ENCODE results near the gene CADM3. TPM values are rescaled to one million over a fixed set of nuclear protein-coding genes. Genes with fewer than 3 reads are reported as not detected.

The CADM3 gene, protein sequence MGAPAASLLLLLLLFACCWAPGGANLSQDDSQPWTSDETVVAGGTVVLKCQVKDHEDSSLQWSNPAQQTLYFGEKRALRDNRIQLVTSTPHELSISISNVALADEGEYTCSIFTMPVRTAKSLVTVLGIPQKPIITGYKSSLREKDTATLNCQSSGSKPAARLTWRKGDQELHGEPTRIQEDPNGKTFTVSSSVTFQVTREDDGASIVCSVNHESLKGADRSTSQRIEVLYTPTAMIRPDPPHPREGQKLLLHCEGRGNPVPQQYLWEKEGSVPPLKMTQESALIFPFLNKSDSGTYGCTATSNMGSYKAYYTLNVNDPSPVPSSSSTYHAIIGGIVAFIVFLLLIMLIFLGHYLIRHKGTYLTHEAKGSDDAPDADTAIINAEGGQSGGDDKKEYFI
- 16.1 TPM for total RNA-seq (ENCODE audit: insufficient read depth, low replicate concordance)

- DNase-seq (ENCODE audit: low spot score), result peak; percentile 50
Observed at GRCh38 chr1:159171254-159171687, at the start of gene CADM3. CADM3 (plus strand) TSS chr1:159171615; CDS start chr1:159171766, 151 bp downstream.

DNA sequence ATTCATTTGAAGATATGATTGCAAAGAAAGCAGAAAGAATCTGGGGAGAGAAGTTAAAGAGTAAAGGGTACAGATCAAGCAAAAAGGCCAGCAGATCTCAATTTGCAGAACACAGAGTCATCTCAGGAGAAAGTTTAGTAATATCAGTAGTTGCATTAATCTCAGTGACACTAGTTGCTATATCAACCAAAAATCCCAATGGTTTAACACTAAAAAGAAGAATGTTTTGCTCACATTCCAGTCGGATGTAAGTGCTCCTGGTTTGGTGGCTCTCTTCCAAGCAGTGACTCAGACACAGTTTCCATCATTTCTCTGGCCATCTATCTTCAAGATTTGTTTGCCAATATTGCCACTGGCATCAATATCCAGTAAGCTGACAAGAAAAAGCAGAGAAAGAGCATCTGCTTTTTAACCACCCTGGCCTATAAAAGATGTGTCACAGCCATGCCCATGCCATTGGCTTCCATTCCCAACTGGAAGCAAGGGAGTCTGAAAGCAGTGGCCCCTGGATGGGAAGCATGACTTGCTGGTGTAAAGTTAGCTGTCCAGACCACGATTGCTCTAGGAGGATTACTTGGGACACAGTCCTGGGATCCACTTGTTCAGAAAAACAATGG is 49.3 kb upstream of the CADM3 start:
- DNase-seq (ENCODE audit: low spot score), result no peak

DNA sequence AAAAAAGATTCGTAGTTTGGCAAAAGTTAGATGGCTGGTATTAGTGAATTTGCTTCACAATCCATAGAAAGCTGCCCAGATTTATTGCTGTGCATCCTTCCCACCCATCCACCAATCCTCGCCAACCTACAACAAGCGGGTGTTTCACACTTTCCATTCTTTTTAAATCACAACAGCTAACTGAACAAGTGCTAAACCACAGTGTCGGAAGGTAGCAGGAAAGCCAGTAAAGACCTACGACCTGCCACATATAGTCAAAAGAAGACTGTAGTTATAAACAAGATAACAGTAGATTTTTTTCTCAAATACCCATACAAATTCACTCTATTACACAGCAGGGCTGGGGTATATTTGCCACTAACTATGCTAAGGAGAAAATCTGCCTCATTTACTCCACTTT is 47.8 kb upstream of the CADM3 start:
- DNase-seq (ENCODE audit: low spot score), result no peak

GRCh38 chr1:159132271-159132881 is 39.0 kb upstream of the CADM3 start:
- DNase-seq (ENCODE audit: low spot score), result peak; percentile 69

GRCh38 chr1:159140474-159140873 is 30.9 kb upstream of the CADM3 start:
- no peak for DNase-seq (ENCODE audit: low spot score)

GRCh38 chr1:159141584-159142390 is 29.6 kb upstream of the CADM3 start:
- DNase-seq (ENCODE audit: low spot score), result no peak

- DNase-seq (ENCODE audit: low spot score), result no peak
Observed at GRCh38 chr1:159142391-159142663, 29.1 kb upstream of the CADM3 start.

DNA sequence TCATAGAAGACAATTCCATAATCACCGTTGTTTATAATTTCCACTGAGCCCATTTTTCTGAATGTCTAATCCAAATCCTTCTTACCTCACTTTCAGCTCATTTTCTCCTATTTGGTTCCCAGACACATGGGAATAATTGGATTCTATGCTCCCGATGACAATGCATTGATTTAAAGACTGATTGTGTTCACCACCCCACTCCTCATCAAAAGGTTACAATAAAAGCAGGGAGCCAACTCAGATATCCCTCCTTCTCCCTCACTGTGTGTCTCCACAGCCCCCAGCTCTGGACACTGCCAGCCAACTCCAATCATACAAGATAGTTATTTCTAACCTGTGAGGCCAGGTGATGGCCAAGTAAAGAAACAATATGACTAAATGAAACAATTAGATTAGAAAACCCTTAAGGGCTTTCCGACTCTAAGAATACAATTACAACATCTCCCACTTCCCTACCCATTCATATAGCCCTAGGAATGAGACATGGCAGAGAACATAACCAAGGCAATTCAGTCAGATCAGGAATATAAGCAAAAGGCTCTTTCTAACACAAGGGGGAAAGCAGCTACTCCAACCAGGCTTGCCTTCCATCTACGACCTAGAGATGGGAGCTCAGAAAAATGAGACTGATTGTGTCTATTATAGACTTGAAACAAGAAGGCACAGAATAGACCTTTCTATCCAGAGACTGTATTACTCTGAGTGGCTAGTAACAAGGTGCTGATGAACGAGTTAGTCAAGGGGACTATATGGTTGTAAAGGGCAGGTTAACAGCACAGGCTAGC is 28.5 kb upstream of the CADM3 start:
- DNase-seq (ENCODE audit: low spot score), result no peak

DNA sequence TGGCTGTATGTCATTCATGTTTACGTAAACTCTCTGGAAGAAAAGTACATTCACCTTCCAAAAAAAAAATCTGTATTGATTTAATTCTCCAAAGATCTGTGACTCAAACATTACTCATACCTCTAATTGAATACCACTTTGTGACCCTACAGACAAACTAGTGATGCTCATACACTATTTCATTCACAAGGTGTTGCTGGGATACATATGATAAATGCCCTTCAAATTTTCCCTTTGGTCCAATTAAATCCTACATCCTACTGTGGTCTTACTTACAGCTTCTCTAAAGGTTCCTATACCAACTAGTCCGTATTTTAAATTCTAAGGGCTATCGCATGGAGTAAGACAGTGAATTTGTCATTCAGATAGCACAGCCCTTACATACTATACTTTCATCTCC is 26.8 kb upstream of the CADM3 start:
- DNase-seq (ENCODE audit: low spot score), result no peak

DNA sequence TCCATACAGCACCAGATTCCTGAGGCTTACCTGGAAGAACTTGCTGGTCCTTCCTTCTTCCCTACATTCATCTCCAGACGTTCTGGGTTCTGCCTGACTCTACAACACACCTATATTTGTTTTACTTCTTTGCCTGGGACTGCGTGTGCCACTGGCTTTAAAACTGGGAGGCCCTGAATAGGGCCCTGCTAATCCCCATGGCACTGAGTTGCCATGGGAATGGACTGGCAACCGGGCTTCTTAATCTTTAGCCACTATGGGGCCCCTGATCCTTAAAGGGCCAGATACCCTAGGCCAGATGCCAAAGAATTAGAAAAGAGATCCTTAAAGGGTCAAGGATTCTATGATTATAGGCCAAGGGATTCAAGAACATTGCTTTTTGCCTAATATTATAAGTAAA is 24.4 kb upstream of the CADM3 start:
- DNase-seq (ENCODE audit: low spot score), result no peak

DNA sequence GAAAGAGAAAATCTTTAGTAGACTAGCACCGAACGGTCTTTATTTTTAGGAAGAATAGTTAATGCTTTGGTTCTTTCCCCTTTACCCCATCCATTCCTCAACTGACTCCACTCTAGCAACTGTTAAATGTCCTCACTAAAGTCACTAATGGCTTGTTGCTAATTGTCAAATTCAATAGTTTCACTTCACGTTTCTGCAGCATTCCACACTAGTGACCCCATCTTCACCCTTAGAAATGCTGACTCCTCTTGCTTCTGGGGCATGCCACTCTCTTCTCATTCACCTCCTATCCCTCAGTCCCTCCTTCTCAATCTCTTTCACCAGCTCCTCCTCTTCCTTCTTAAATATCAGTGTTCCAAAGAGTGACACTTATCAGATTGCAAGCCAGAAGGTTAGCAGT is 19.4 kb upstream of the CADM3 start:
- no peak for DNase-seq (ENCODE audit: low spot score)

GRCh38 chr1:159161001-159161718 is 10.3 kb upstream of the CADM3 start:
- DNase-seq (ENCODE audit: low spot score), result peak; percentile 96

DNA sequence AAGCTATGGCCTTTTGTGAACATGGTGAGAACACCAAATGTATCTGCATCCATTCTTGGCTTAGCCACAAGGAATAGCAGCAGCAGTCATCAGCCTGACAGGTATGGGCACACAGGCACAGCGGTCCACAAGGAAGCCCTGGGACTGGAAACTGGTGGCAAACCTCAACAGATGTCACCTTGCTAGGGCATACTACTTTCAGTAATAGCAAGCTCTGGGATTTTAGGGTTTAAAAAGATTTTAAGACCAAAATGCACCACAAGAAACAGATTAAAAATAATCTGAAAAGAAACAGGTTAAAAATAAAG is 9.7 kb upstream of the CADM3 start:
- no peak for DNase-seq (ENCODE audit: low spot score)

DNA sequence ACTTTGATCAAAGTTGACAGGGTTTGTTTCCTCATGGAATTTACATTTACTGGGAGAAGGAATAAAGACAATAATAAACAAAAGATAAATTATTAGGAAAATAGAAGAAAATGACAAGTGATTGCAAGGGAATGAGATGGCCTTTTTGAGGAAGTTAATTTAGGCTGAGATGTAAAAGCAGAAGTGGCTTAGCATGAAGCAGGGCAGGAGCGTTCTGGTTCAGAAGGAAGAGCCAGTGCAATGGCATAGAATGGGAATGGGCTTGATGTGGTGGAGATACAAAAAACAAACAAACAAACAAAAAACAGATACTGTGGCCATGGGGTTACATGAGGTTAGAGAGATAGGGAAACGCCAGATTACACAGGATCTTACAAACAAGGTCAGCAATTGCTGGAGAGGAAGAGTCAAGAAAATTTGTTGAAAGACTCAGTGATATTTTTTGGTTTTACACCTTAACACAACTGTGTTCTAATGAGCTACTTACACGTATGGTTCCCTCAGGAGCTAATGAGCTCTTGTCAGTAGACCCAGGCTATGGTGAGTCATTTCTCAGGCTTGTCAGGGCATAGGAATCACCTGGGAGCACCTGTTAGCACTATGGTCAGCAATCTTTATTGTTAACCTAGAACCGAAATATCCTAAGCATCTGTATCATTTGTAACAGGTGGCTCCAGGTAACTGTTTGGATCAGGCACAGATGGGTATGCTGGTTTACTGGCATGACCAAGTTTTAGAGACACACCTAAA is 8.7 kb upstream of the CADM3 start:
- DNase-seq (ENCODE audit: low spot score), result no peak

- DNase-seq (ENCODE audit: low spot score), result no peak
Observed at GRCh38 chr1:159163614-159164228, 7.7 kb upstream of the CADM3 start.

GRCh38 chr1:159168043-159168442 is 3.4 kb upstream of the CADM3 start:
- DNase-seq (ENCODE audit: low spot score), result no peak

- DNase-seq (ENCODE audit: low spot score), result no peak
Observed at GRCh38 chr1:159170639-159171038, 776 bp upstream of the CADM3 start.

DNA sequence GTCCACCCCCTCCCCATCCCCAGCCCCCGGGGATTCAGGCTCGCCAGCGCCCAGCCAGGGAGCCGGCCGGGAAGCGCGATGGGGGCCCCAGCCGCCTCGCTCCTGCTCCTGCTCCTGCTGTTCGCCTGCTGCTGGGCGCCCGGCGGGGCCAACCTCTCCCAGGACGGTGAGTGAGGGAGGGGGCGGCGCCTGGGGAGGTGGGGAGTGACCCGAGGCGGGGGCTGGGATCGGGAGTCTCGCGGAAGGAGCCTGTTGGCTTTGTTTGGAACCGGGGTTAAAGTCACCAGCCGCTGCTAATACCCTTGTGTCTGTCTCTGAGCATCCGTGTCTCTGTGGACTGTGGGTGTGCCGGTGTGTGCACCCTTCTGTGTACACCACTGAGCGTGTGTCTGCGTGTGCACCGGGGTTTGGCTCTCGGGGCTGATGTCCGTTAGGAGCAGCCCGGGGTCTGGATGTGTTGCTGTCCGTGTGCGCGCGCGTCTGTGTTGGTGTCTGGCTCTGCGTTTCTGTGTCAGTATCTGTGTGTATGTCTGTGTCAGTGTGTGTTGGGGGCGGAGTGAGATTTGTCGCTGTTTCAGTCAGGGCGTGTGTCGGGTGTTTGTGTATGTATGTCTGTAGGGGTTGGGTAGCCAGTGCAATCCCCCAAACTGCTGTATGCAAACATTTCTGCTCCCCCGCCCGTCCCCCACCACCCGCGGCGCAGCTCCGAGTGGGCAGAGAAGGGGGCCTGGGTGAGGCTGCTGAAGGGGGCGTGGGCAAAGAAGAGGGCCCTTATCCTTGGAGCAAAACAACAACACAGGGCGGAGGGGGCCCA is 480 bp downstream of the CADM3 start:
- DNase-seq (ENCODE audit: low spot score), result peak; percentile 68

All from umbilical cord (tissue), 2 donors.